GM19395 (cell line): Measurements from ENCODE around the gene C1QTNF7.
A peak's percentile ranks its signal among the peaks of the same experiment; 100 is the strongest.

Source experiments
- ATAC-seq: cut with Tn5 transposase; IDR thresholded peaks from one replicate; pipeline ENCODE4 v1.9.1; 2021; ENCODE audit warnings: mild to moderate bottlenecking, moderate library complexity; ENCODE audit not compliant: unreplicated experiment

The C1QTNF7 gene, protein sequence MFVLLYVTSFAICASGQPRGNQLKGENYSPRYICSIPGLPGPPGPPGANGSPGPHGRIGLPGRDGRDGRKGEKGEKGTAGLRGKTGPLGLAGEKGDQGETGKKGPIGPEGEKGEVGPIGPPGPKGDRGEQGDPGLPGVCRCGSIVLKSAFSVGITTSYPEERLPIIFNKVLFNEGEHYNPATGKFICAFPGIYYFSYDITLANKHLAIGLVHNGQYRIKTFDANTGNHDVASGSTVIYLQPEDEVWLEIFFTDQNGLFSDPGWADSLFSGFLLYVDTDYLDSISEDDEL

GRCh38 chr4:15427701-15428100 lies at the start of gene C1QTNF7:
C1QTNF7 (plus strand) TSS chr4:15428033; CDS start chr4:15435744, 7,711 bp downstream.
- no peak for ATAC-seq

- ATAC-seq, result no peak
Measured at GRCh38 chr4:15378062-15378461, 49.8 kb upstream of the C1QTNF7 start.

DNA sequence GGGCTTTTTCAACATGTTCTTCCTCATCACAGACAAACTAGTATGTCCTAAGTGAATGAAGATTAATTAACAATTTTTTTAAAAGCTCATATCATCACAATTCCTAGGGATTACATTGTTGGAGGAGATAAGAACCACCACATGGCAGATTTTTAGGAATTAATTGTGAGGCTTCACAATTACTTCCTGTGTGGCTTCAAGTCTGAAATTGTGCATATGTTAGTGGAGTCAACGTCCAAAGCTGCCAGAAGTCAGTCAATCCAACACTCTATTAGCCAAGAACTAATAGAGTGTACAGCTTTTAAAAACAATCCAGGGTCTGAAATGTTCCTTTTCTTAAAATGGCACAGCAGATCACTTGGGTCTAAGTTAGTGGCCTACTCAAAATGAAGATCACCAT lies 49.3 kb upstream of the C1QTNF7 start:
- no peak for ATAC-seq

DNA sequence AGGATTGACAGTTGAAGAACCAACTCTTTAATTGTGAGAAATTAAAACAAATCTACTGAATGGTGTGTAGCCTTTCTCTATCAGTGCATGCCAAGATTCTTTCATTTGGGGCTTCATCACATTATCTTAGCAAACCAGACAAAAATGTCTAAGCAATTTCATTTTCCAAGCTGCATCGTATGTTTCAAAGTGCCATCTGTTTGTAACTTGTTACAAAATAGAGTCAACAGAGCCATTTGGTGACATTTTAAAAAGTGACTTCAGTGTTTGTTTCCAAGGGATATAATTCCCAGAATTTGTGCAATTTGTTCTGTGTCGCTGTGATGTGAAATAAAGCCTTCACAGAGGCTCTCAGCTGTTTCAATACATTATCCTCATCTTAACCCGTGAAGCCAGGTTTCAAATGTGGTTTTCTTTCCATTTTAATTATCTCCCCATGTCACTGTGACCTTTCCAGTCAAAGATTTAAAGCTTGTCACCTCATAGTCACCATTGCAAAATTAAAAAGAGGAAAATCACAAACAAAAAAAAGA lies 46.0 kb upstream of the C1QTNF7 start:
- ATAC-seq, result no peak

DNA sequence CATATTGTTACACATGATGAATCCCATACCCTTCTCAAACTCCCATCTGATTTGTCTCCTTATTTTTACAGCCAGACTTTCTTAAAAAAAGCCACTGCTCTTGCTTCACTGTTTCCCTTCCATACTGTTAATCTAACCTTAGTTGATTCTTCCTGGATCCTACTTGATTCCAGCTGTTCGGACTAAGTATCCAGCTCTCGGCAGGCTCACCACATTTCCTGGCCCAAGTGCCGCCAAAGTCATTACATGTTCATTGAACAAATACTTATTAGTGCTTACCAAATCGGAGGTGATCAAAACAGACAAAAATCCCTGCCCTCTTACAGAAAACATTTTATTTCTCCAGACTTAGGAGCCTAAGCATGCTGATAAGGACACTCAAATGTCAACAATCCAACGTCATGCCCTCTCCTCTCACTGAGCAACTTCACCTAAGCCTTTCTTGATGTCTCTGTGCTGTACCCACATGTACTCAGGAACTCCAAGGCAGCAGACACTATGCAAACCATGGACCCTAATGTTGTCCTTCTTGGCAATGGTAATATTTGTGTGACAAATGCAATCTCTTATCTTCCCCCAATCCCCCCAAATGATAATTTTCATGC lies 45.1 kb upstream of the C1QTNF7 start:
- no peak for ATAC-seq

DNA sequence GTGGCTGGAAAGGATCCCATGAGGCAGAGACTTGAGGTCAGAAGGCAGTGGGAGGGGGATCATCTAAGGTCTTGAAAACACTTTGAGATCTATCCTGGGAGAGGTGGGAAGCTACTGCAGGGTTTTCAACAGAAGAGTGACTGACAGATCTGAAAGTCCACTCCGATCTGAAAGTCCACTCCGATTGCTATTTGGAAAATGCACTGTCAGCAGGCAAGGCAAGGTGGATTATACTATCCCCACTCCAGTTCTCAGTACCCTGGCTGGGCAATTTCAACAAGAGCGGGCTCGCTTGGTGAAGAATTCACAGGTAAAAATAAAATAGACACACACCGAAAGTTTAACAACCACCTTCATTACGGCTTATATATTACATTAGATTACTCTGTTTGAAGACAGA lies 42.3 kb upstream of the C1QTNF7 start:
- no peak for ATAC-seq

- no peak for ATAC-seq
Measured at GRCh38 chr4:15385928-15386327, 41.9 kb upstream of the C1QTNF7 start.

DNA sequence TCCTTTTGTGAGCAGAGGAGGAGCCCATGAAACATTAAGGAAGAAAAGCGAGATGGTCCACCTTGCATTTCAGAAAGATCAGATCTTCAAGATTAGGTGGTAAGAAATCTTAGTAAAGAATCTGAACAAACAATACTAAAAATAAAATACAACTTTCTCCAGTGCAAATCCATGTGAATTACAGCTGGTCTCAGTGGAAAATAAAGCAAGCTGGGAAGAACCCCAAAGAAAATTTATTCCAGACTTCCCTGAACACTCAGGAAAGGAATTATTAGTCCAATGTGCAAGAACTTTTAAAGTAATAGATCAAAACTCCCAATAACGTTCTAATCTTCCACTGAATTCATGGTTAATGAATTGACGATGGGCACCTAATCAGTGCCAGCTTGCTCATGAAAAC lies 37.3 kb upstream of the C1QTNF7 start:
- ATAC-seq, result no peak

GRCh38 chr4:15392053-15392805 lies 35.6 kb upstream of the C1QTNF7 start:
- ATAC-seq, result no peak

GRCh38 chr4:15395311-15395710 lies 32.5 kb upstream of the C1QTNF7 start:
- no peak for ATAC-seq

DNA sequence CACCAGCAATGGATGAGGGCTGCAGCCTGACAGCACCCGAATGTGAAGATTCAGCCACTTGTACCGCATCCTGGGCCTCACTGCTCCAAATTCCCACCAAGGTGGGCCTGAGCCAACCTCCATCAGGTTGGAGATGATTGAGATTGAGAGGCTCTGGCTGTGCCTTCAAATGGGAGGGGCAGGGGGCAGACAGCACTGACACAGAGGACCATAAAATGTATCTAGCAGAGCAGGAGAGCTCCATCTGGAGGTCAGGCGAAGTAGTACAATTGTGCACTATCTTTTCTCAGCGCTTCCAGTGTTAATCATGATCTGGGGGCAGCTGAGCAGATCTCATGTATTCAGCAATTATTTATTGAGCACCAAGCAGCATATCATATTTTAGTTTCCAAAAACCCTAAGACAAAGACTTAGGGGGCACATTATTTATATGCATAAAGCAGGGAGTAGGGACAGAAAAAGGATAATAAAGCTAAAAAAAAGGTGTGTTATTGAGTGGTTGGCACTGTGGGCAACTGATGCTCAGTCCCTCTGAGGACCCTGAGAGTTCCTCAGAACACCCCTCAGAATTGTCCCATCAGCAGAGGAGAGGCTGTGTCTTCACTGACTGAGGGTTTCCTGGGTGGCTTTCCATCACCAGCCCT lies 31.6 kb upstream of the C1QTNF7 start:
- peak; percentile 85 for ATAC-seq

DNA sequence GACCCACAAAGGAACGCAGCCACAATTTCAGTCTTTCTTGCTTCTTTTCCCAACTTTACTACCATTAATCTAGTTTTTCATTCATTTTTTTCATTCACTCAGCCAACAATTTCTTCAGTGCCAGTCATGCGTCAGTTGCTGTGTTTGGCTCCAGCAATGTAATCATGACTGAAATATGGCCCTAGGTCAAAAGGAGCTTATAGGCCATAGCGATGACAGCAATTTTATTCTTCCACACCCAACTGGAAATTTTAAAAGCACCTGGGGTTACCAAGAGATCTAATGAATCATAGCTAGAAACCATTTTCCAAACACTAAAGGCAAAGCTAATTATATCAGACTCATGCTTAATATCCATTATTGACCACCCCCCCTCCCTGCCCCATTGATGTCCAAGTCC lies 29.8 kb upstream of the C1QTNF7 start:
- no peak for ATAC-seq

- ATAC-seq, result no peak
Measured at GRCh38 chr4:15398732-15399131, 29.1 kb upstream of the C1QTNF7 start.

- no peak for ATAC-seq
Measured at GRCh38 chr4:15400226-15400625, 27.6 kb upstream of the C1QTNF7 start.

DNA sequence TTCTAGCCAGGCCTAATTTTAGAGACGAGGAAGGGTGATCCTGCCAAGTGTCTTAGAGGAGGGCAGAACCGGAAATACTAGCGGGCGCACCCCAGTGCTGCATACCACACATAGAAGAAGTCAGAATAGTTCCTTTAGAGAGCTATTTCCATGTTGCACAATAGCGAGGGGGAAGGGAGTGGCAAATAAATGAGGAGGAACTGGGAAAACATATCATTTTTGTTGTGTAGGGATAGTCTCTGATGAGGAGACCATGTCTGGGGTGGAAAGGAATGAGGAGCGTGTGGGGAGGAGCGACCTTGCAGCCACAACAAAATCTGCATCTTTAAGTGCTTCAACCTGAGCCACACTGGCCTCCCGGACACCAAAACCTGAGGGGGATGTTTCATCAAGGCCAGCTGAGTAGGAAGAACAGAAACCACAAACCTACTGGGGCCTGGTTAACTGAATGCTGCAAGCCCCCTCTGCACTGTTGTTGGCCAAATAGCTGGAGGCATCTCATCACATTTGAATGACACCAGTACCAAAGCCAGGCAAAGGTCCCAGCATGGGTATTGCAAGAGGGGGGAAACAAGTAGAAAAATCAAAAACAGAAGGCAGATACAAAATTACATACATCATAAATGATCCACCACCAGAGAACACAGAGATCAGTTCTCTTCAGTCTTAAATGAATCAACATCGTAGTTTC lies 26.7 kb upstream of the C1QTNF7 start:
- peak; percentile 73 for ATAC-seq

DNA sequence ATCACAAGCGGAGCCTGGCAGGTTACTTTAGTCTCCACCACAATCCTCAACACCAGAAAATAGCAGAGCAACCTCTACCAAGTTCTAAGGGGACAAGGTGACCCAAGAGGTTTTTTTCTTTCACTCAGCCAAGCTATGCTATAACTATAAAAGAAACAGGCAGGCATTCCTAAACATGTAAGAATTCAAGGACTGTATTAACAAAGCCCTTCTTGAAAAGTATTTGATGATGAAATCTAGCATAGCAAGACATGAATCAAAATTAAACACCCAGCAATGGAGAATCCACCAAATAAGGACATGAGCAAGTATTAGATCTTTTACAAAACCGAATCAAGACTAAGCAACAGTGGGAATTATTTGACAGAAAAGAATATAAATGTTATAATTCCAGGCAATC lies 25.7 kb upstream of the C1QTNF7 start:
- no peak for ATAC-seq

DNA sequence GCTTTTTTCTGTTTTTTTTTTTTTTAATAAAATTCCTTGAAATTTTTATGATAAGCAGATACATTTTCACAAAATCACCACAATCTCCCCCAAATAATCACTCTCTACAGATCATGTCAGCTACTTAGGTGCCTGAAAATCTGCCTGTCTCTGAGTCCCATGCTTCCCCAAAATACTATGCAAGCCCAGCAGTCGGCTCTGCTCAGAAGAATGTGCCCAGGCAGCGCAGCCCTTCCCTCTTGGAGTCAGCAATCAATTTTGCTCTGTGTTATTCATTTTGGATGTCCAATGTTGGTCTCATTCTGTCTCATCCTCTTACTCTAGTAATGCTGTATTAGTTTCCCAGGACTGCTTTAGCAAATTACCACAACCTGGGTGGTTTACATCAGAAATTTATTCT lies 24.9 kb upstream of the C1QTNF7 start:
- ATAC-seq, result no peak

- ATAC-seq, result no peak
Measured at GRCh38 chr4:15405018-15405417, 22.8 kb upstream of the C1QTNF7 start.

DNA sequence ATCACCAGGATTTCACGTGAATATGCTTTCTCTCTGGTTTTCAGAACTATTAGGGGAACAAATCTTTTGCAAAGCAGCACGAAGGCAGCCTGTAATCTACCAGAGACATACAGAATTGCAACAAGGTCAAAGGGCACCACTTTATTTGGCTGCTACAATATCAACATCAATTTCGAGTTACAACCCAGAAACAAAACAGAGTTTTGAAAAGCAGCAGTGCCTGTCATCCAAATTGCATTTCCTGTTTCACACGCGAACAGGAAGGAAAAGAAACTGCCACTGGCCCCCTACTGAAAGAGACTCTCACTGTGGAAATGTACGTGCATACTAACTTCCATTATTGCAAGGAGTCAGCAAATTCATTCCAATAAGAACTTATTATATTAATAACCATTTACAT lies 17.1 kb upstream of the C1QTNF7 start:
- no peak for ATAC-seq

DNA sequence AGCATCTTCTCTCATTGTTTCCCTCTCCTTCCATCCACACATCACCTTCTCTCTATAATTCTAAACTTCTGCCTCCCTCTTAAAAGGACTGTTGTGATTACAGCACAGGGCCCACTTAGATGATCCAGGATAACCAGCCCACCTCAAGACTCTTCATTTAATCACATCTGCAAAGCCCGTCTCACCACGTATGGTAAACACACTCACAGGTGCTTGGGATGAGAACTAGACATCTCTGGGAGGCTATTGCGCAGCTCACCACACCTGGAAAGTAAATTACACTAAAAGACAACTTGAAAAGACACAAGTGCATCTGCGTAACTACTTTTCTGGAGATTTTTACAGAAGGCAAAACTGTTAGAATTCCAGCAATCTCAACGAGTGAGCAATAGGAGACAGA lies 15.4 kb upstream of the C1QTNF7 start:
- ATAC-seq, result no peak
